A549 (cell line): Measurements from ENCODE around the gene ADAM19. TPM values are rescaled to one million over a fixed set of nuclear protein-coding genes. Genes with fewer than 3 reads are reported as not detected.

Experiments
- ATAC-seq, 2 experiments: fragments of 200-7000 bp in 1 of 2; fragments of >200 bp in 1 of 2; cut with Nextera tagmentation in 1 of 2; cut with Tn5 transposase in 1 of 2; 3 replicates each; pipeline versions ENCODE4 v1.8.0 to v1.9.1; 2018 to 2020; ENCODE audit warnings: mild to moderate bottlenecking in 1 of 2, moderate library complexity in 1 of 2
- CTCF ChIA-PET: fragments of 300-600 bp; sonication (Branson Sonifier 250); formaldehyde crosslinking; extraction: SDS; loops from one replicate; lab custom pipeline; 2021; ENCODE audit warnings: antibody characterized with exemption, inconsistent platforms; lab: Yijun Ruan, JAX
- POLR2A ChIA-PET: fragments of 350-600 bp; formaldehyde crosslinking; extraction: SDS; loops from one replicate; lab custom pipeline; 2021; ENCODE audit warnings: antibody characterized with exemption, inconsistent platforms; lab: Yijun Ruan, JAX
- DNase-seq, 2 experiments: peaks; one replicate each; pipeline versions ENCODE4 v3.0.0 to v3.0.0-alpha.2; 2011 to 2016; ENCODE audit warnings: low read depth in 1 of 2, low spot score in 1 of 2
- FAIRE-seq: peaks from 2 replicates; lab custom pipeline; 2011; peaks lifted over from hg19 to GRCh38; lab: Jason Lieb, UNC
- H3K27ac ChIP-seq, 2 experiments: fragments of >200 bp; sonication (Bioruptor Twin); formaldehyde crosslinking; 3 replicates each; pipeline ENCODE4 v1.5.1; 2016 to 2017
- H3K4me1 ChIP-seq: fragments of >200 bp; sonication (Bioruptor Twin); formaldehyde crosslinking; 3 replicates; pipeline ENCODE4 v1.6.1; 2016
- H3K4me2 ChIP-seq: fragments of >200 bp; sonication (Bioruptor Twin); formaldehyde crosslinking; 3 replicates; pipeline ENCODE4 v1.6.1; 2016
- H3K4me3 ChIP-seq: fragments of >200 bp; sonication (Bioruptor Twin); formaldehyde crosslinking; 3 replicates; pipeline ENCODE4 v1.5.1; 2016
- H3K9me3 ChIP-seq: fragments of >200 bp; sonication (Bioruptor Twin); formaldehyde crosslinking; 3 replicates; pipeline ENCODE4 v1.6.1; 2016
- CBX2 ChIP-seq: fragments of 200-600 bp; sonication (generic); IDR thresholded peaks from 2 replicates; pipeline ENCODE4 v1.6.1; 2016; ENCODE audit warnings: low read depth, mild to moderate bottlenecking, borderline replicate concordance
- CHD4 ChIP-seq: fragments of 200-600 bp; sonication (generic); IDR thresholded peaks from 2 replicates; pipeline ENCODE4 v1.6.1; 2016; ENCODE audit warnings: antibody characterized with exemption, mild to moderate bottlenecking, borderline replicate concordance
- CTCF ChIP-seq: fragments of >200 bp; sonication (Bioruptor Twin); formaldehyde crosslinking; IDR thresholded peaks from 3 replicates; pipeline ENCODE4 v1.5.1; 2016
- FOSB ChIP-seq: fragments of 250-450 bp; sonication (Bioruptor Pico); IDR thresholded peaks from 2 replicates; pipeline ENCODE4 v1.5.0; 2020; ENCODE audit warnings: mild to moderate bottlenecking, moderate library complexity
- FOXS1 ChIP-seq: fragments of 250-450 bp; sonication (Bioruptor Pico); IDR thresholded peaks from 2 replicates; pipeline ENCODE4 v1.5.0; 2020; ENCODE audit warnings: mild to moderate bottlenecking, moderate library complexity
- KDM1A ChIP-seq: fragments of 200-600 bp; sonication (generic); IDR thresholded peaks from 2 replicates; pipeline ENCODE4 v1.6.1; 2016; ENCODE audit warnings: low read depth, mild to moderate bottlenecking
- MYC ChIP-seq: IDR thresholded peaks from 2 replicates; pipeline ENCODE4 v1.6.1; 2012; ENCODE audit warnings: mild to moderate bottlenecking, inconsistent platforms, low read length, improper control_type of control experiment, borderline replicate concordance
- PHF8 ChIP-seq: fragments of 200-600 bp; sonication (generic); IDR thresholded peaks from 2 replicates; pipeline ENCODE4 v1.6.1; 2016; ENCODE audit warnings: low read depth, mild to moderate bottlenecking, antibody characterized with exemption, moderate library complexity, borderline replicate concordance
- POLR2A ChIP-seq: IDR thresholded peaks from 2 replicates; pipeline ENCODE4 v1.6.1; 2012; ENCODE audit warnings: mild to moderate bottlenecking, low read length
- POLR2AphosphoS2 ChIP-seq: conservative IDR thresholded peaks from 2 replicates; pipeline ENCODE4 v1.6.1; 2012; ENCODE audit warnings: low read length, improper control_type of control experiment, inconsistent platforms
- RCOR1 ChIP-seq: fragments of 150-350 bp; IDR thresholded peaks from 2 replicates; pipeline ENCODE4 v1.6.1; 2014; ENCODE audit warnings: antibody characterized with exemption, low read length, low read depth
- TFCP2L1 ChIP-seq: fragments of 250-450 bp; sonication (Bioruptor Pico); IDR thresholded peaks from 2 replicates; pipeline ENCODE4 v1.5.0; 2021; ENCODE audit warnings: mild to moderate bottlenecking
- TP53 ChIP-seq: fragments of 250-450 bp; sonication (Bioruptor Pico); IDR thresholded peaks from 2 replicates; pipeline ENCODE4 v1.5.0; 2021; ENCODE audit warnings: mild to moderate bottlenecking, moderate library complexity
- ZC3H11A ChIP-seq: fragments of 450-650 bp; IDR thresholded peaks from 2 replicates; pipeline ENCODE4 v1.6.1; 2014; ENCODE audit warnings: antibody characterized with exemption, mild to moderate bottlenecking
- ZNF302 ChIP-seq: fragments of 250-450 bp; sonication (Bioruptor Pico); IDR thresholded peaks from 2 replicates; pipeline ENCODE4 v1.9.0; 2021; ENCODE audit warnings: inconsistent platforms, mild to moderate bottlenecking, moderate library complexity
- WGBS: methylation state at CpG from one replicate; pipeline ENCODE4 v1.1.6; 2017; ENCODE audit errors: missing lambda C conversion rate; 5-methylcytosine and 5-hydroxymethylcytosine counted together
- polyA plus RNA-seq, 4 experiments: library from polyadenylated mRNA; depleted of rRNA in 3 of 4; stranded (reverse); fragments of >200 nt; fragmentation: RNase III in 1 of 4; extraction: RNeasy Plus Mini Kit Qiagen cat#74134 plus additional on column Dnase treatment in 1 of 4; gene quantifications; 2 replicates in 3 of 4; 3 replicates in 1 of 4; pipeline ENCODE4 v1.2.3, GENCODE V29; 2011 to 2017
- TF ChIP-seq, protein P1 (sequence below): fragments of 250-450 bp; sonication (Bioruptor Pico); IDR thresholded peaks from 2 replicates; pipeline ENCODE4 v1.5.0; 2020; ENCODE audit warnings: low read depth, mild to moderate bottlenecking, moderate library complexity
- TF ChIP-seq, protein P2 (sequence below): fragments of 450-650 bp; IDR thresholded peaks from 2 replicates; pipeline ENCODE4 v1.6.1; 2014; ENCODE audit warnings: antibody characterized with exemption

ADAM19 gene
- polyA plus RNA-seq, 2 of the 4 experiments (the other 2 are of a cell fraction), result 7.7 to 15.2 TPM

DNA sequence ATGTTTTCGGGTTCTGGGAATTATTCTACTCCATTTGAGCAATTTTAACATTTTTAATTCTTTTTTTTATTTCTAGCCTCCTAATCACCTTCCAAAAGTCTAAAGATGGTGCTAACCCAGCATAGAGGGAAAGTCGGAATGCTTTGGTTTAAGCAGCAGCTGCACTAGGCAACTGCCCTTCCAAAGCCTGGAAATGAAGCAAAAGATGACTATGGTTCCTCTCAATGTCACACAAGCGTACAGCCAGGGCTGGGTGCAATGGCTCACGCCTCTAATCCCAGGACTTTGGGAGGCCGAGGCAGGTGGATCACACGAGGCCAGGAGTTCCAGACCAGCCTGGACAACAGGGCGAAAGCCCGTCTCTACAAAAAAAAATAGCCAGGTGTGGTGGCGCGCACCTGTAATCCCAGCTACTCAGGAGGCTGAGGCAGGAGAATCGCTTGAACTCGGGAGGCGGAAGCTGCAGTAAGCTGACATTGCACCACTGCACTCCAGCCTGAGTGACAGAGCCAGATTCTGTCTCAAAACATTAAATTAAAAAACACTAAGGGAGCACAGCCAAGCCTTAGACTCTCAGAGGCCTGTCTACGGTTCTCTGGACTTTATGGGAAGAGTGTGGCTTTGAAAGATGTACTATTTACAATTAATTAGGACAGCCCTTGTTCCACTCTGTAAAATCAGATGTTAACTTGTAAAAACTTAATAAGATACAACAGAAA is 33.1 kb downstream of the ADAM19 start:
- H3K4me2 ChIP-seq, result no peak overlapping the region
- CTCF ChIA-PET, result interaction anchor here (1.2 kb wide), 1 partner anchor 12 kb away, joined by 3 read pairs; no protein-coding TSS in a partner anchor
- no peak for TF ChIP-seq ZNF302 (CRISPR knock-in tag)
- 0 out of 2 replicates have a peak, but pooled peaks have one; percentile 17 for TF ChIP-seq MYC
- no peak for DNase-seq
- no peak overlapping the region for H3K27ac ChIP-seq
- H3K4me1 ChIP-seq, result peaks cover 2% of the 10 kb centered on the region
- no peak for FAIRE-seq
- POLR2A ChIA-PET, result no interaction called here
- no peak for ATAC-seq
- H3K9me3 ChIP-seq, result no peaks in the 10 kb centered on the region
- no peak overlapping the region for H3K4me3 ChIP-seq
- 90% methylated on average over 14 of the region's 14 CpGs for WGBS

DNA sequence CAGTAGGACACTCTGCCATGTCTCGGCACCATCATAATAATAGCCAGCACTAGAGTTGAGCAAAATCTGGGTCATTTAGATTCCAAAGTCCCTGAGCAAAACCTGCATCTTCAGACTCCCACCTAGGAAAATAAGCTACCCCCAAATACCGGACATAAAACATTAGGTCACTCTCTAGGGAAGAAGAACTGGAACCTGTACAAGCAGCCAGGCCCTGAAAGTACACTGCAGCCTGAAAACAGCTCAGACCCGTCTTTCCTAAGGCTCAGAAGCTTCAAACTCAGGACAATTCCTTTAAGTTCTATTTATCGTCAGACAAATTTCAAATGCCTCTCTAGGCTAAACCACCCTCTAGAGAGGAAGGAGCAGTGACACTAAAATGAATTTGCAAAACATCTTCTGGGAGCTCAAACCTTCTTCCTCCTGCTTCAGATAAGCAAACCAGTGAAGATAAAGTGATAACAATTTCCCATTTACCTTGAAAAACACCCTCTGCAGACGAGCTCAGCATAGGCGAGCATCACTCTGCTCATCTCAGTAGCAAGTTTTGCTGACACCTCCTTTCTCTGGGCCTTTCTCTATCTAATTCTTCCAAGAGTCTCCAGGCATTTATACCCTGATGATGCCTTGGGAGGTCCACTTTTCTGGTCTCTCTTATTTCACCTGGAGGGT is 34.0 kb downstream of the ADAM19 start:
- Histone ChIP-seq H3K27ac (no peak overlapping the region), H3K4me3 (no peak overlapping the region), H3K4me1 (no peaks in the 10 kb centered on the region), H3K4me2 (no peak overlapping the region), H3K9me3 (no peaks in the 10 kb centered on the region)
- 83% methylated on average over 6 of the region's 6 CpGs for WGBS
- DNase-seq, result no peak
- ChIA-PET POLR2A (no interaction called here), CTCF (interaction anchor here (1.2 kb wide), 1 partner anchor 13 kb away, joined by 3 read pairs; no protein-coding TSS in a partner anchor)
- ATAC-seq, result no peak
- TF ChIP-seq ZNF302 (CRISPR knock-in tag) (no peak), PHF8 (no peak), KDM1A (no peak)
- no peak for FAIRE-seq

- Histone ChIP-seq H3K4me2 (no peak overlapping the region), H3K27ac (no peak overlapping the region), H3K4me1 (no peaks in the 10 kb centered on the region), H3K4me3 (no peak overlapping the region)
- CTCF ChIA-PET, result interaction anchor here (1.2 kb wide), 1 partner anchor 13 kb away, joined by 3 read pairs; no protein-coding TSS in a partner anchor
- FAIRE-seq, result no peak
- WGBS, result 84% methylated on average over 11 of the region's 11 CpGs
- POLR2A ChIA-PET, result no interaction called here
- ATAC-seq, result no peak; a peak in 1 of 6 replicates
- no peak for DNase-seq
- no peak for TF ChIP-seq CHD4
- no peak for TF ChIP-seq KDM1A
- TF ChIP-seq RCOR1, result no peak
- TF ChIP-seq ZC3H11A, result no peak
- no peak for TF ChIP-seq FOSB
- TF ChIP-seq FOXS1, result no peak
- TF ChIP-seq, protein P1, sequence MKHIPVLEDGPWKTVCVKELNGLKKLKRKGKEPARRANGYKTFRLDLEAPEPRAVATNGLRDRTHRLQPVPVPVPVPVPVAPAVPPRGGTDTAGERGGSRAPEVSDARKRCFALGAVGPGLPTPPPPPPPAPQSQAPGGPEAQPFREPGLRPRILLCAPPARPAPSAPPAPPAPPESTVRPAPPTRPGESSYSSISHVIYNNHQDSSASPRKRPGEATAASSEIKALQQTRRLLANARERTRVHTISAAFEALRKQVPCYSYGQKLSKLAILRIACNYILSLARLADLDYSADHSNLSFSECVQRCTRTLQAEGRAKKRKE, result no peak
- no peak for TF ChIP-seq CBX2
- no peak for TF ChIP-seq PHF8
- TF ChIP-seq POLR2AphosphoS2, result no peak
- TF ChIP-seq POLR2A, result no peak
- TF ChIP-seq TP53 (CRISPR knock-in tag), result no peak
- TF ChIP-seq CTCF, result no peak
- no peak for TF ChIP-seq TFCP2L1 (CRISPR knock-in tag)
- TF ChIP-seq, protein P2, sequence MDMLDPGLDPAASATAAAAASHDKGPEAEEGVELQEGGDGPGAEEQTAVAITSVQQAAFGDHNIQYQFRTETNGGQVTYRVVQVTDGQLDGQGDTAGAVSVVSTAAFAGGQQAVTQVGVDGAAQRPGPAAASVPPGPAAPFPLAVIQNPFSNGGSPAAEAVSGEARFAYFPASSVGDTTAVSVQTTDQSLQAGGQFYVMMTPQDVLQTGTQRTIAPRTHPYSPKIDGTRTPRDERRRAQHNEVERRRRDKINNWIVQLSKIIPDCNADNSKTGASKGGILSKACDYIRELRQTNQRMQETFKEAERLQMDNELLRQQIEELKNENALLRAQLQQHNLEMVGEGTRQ, result no peak
- TF ChIP-seq, all 56 proteins: peak for 0
- H3K9me3 ChIP-seq, result no peaks in the 10 kb centered on the region
Observed at GRCh38 chr5:157540707-157541446, 34.7 kb downstream of the ADAM19 start.
